KG1 (cell line): Measurements from ENCODE around the gene CPVL.
A peak's percentile ranks its signal among the peaks of the same experiment; 100 is the strongest.
"Not testable (repeated sequence)": the region's sequence is repeated elsewhere in the genome, so short reads cannot be mapped to it uniquely, and the experiment has no call there.

Experiments
- DNase-seq: peaks from one replicate; lab custom pipeline; 2025; lab: John Stamatoyannopoulos, UW

CPVL gene

GRCh38 chr7:29116361-29117200, 29.8 kb downstream of the CPVL start:
- no peak for DNase-seq

- DNase-seq, result no peak
These were observed 30.6 kb downstream of the CPVL start for GRCh38 chr7:29115753-29116152.

- DNase-seq, result no peak
These were observed 31.1 kb downstream of the CPVL start for GRCh38 chr7:29115130-29115687.

GRCh38 chr7:29114266-29114665, 32.1 kb downstream of the CPVL start:
- not testable (repeated sequence) for DNase-seq

- no peak for DNase-seq
These were observed 32.8 kb downstream of the CPVL start for GRCh38 chr7:29113384-29114102.

- DNase-seq, result no peak
These were observed 33.6 kb downstream of the CPVL start for GRCh38 chr7:29112721-29113120.

GRCh38 chr7:29109899-29110298, 36.4 kb downstream of the CPVL start:
- no peak for DNase-seq

- DNase-seq, result no peak
These were observed 37.0 kb downstream of the CPVL start for GRCh38 chr7:29109358-29109757.

GRCh38 chr7:29107056-29107455, 39.3 kb downstream of the CPVL start:
- no peak for DNase-seq

GRCh38 chr7:29106669-29106988, 39.7 kb downstream of the CPVL start:
- no peak for DNase-seq

GRCh38 chr7:29105752-29106668, 40.3 kb downstream of the CPVL start:
- peak; percentile 10 for DNase-seq

- no peak for DNase-seq
These were observed 41.1 kb downstream of the CPVL start for GRCh38 chr7:29105191-29105590.

- DNase-seq, result no peak
These were observed 43.7 kb downstream of the CPVL start for GRCh38 chr7:29102558-29103151.

- no peak for DNase-seq
These were observed 45.4 kb downstream of the CPVL start for GRCh38 chr7:29100924-29101323.

GRCh38 chr7:29099896-29100847, 46.2 kb downstream of the CPVL start:
- no peak for DNase-seq

- no peak for DNase-seq
These were observed 49.9 kb downstream of the CPVL start for GRCh38 chr7:29096446-29096730.

- no peak for DNase-seq
These were observed 50.5 kb downstream of the CPVL start for GRCh38 chr7:29095631-29096445.

GRCh38 chr7:29093091-29093490, 53.2 kb downstream of the CPVL start:
- not testable (repeated sequence) for DNase-seq

GRCh38 chr7:29091715-29092114, 54.6 kb downstream of the CPVL start:
- no peak for DNase-seq
